HEK293 (cell line): Measurements from ENCODE around the gene SYNJ2.

Source experiments
- CTCF ChIA-PET: fragments of 350-600 bp; formaldehyde crosslinking; extraction: SDS; loops from one replicate; lab custom pipeline; 2021; ENCODE audit warnings: antibody characterized with exemption; lab: Yijun Ruan, JAX
- POLR2A ChIA-PET: fragments of 300-600 bp; formaldehyde crosslinking; extraction: SDS; loops from one replicate; lab custom pipeline; 2020; ENCODE audit warnings: antibody characterized with exemption, inconsistent platforms; lab: Yijun Ruan, JAX
- H3K27ac ChIP-seq: fragments of 200-500 bp; sonication (Bioruptor generic); 2 replicates; pipeline ENCODE4 v1.5.1; 2014; ENCODE audit warnings: low read depth, low read length, control low read depth, inconsistent platforms; ENCODE audit errors: extremely low read depth
- H3K36me3 ChIP-seq, 2 experiments: fragments of 200-500 bp in 1 of 2; sonication (Bioruptor generic) in 1 of 2; 1 replicate in 1 of 2; 2 replicates in 1 of 2; pipeline ENCODE4 v1.5.1; 2014 to 2017; ENCODE audit warnings: inconsistent platforms in 2 of 2, low read length in 2 of 2; ENCODE audit not compliant: control insufficient read depth in 2 of 2, insufficient read depth in 1 of 2
- H3K4me1 ChIP-seq: fragments of 200-500 bp; sonication (Bioruptor generic); 2 replicates; pipeline ENCODE4 v1.5.1; 2014; ENCODE audit warnings: mild to moderate bottlenecking, low read length, inconsistent platforms; ENCODE audit not compliant: control insufficient read depth, insufficient read depth
- H3K4me3 ChIP-seq: 2 replicates; pipeline ENCODE4 v1.5.1; 2011; ENCODE audit warnings: low read depth, mild to moderate bottlenecking, control low read depth, low read length, moderate library complexity
- H3K9me3 ChIP-seq: fragments of 200-500 bp; sonication (Bioruptor generic); 2 replicates; pipeline ENCODE4 v1.5.1; 2014; ENCODE audit warnings: low read depth, low read length, inconsistent platforms; ENCODE audit not compliant: control insufficient read depth, insufficient read depth
- EGR2 ChIP-seq: fragments of 450-650 bp; formaldehyde crosslinking; IDR thresholded peaks from 2 replicates; pipeline ENCODE4 v1.5.1; 2016; ENCODE audit warnings: low read depth, missing biosample characterization, missing genetic modification characterization
- GLIS1 ChIP-seq: fragments of 450-650 bp; formaldehyde crosslinking; IDR thresholded peaks from 2 replicates; pipeline ENCODE4 v1.5.1; 2016; ENCODE audit warnings: missing biosample characterization, missing genetic modification characterization
- GLIS2 ChIP-seq: fragments of 450-650 bp; formaldehyde crosslinking; IDR thresholded peaks from 2 replicates; pipeline ENCODE4 v1.5.1; 2016; ENCODE audit warnings: missing biosample characterization, missing genetic modification characterization
- MYNN ChIP-seq: fragments of 450-650 bp; formaldehyde crosslinking; IDR thresholded peaks from 2 replicates; pipeline ENCODE4 v1.5.1; 2016; ENCODE audit warnings: missing biosample characterization, missing genetic modification characterization, borderline replicate concordance
- PRDM10 ChIP-seq: fragments of 450-650 bp; formaldehyde crosslinking; IDR thresholded peaks from 2 replicates; pipeline ENCODE4 v1.5.1; 2016; ENCODE audit warnings: missing biosample characterization, missing genetic modification characterization
- SCRT2 ChIP-seq: fragments of 450-650 bp; formaldehyde crosslinking; IDR thresholded peaks from 2 replicates; pipeline ENCODE4 v1.5.1; 2016; ENCODE audit warnings: missing biosample characterization, missing genetic modification characterization
- TRIM28 ChIP-seq: IDR thresholded peaks from 2 replicates; pipeline ENCODE4 v1.6.1; 2011; ENCODE audit warnings: low read length, control low read depth, borderline replicate concordance
- ZBTB11 ChIP-seq: fragments of 450-650 bp; formaldehyde crosslinking; conservative IDR thresholded peaks from 2 replicates; pipeline ENCODE4 v1.5.1; 2016; ENCODE audit warnings: low read depth, missing biosample characterization, missing genetic modification characterization
- ZBTB17 ChIP-seq: fragments of 450-650 bp; formaldehyde crosslinking; IDR thresholded peaks from 2 replicates; pipeline ENCODE4 v1.5.1; 2016; ENCODE audit warnings: missing biosample characterization, missing genetic modification characterization
- ZIC2 ChIP-seq: fragments of 450-650 bp; formaldehyde crosslinking; IDR thresholded peaks from 2 replicates; pipeline ENCODE4 v1.5.1; 2016; ENCODE audit warnings: missing biosample characterization, missing genetic modification characterization
- ZNF174 ChIP-seq: fragments of 450-650 bp; formaldehyde crosslinking; IDR thresholded peaks from 2 replicates; pipeline ENCODE4 v1.5.0; 2017; ENCODE audit warnings: missing biosample characterization, mild to moderate bottlenecking, missing genetic modification characterization
- ZNF184 ChIP-seq: fragments of 450-650 bp; IDR thresholded peaks from 2 replicates; pipeline ENCODE4 v1.5.1; 2018; ENCODE audit warnings: missing biosample characterization, mild to moderate bottlenecking, missing genetic modification characterization
- ZNF292 ChIP-seq: fragments of 450-650 bp; formaldehyde crosslinking; IDR thresholded peaks from 2 replicates; pipeline ENCODE4 v1.5.1; 2016; ENCODE audit warnings: low read depth, missing biosample characterization, missing genetic modification characterization, borderline replicate concordance
- ZNF335 ChIP-seq: fragments of 450-650 bp; formaldehyde crosslinking; conservative IDR thresholded peaks from 2 replicates; pipeline ENCODE4 v1.5.1; 2016; ENCODE audit warnings: missing biosample characterization, missing genetic modification characterization
- ZNF394 ChIP-seq: fragments of 450-650 bp; formaldehyde crosslinking; IDR thresholded peaks from 2 replicates; pipeline ENCODE4 v1.5.1; 2016; ENCODE audit warnings: missing biosample characterization, missing genetic modification characterization, mild to moderate bottlenecking, moderate library complexity, borderline replicate concordance
- ZNF548 ChIP-seq: fragments of 450-650 bp; formaldehyde crosslinking; IDR thresholded peaks from 2 replicates; pipeline ENCODE4 v1.5.1; 2016; ENCODE audit warnings: missing biosample characterization, missing genetic modification characterization
- ZNF558 ChIP-seq: fragments of 450-650 bp; formaldehyde crosslinking; IDR thresholded peaks from 2 replicates; pipeline ENCODE4 v1.5.1; 2016; ENCODE audit warnings: missing biosample characterization, missing genetic modification characterization
- ZNF610 ChIP-seq: fragments of 450-650 bp; formaldehyde crosslinking; IDR thresholded peaks from 2 replicates; pipeline ENCODE4 v1.5.1; 2016; ENCODE audit warnings: missing biosample characterization, missing genetic modification characterization, borderline replicate concordance
- ZNF626 ChIP-seq: fragments of 450-650 bp; sonication (Bioruptor Pico); formaldehyde crosslinking; IDR thresholded peaks from 2 replicates; pipeline ENCODE4 v1.5.1; 2018; ENCODE audit warnings: missing biosample characterization, missing genetic modification characterization, inconsistent platforms
- TF ChIP-seq, protein P1 (sequence below): fragments of 450-650 bp; formaldehyde crosslinking; IDR thresholded peaks from 2 replicates; pipeline ENCODE4 v1.5.1; 2017; ENCODE audit warnings: missing biosample characterization, mild to moderate bottlenecking, missing genetic modification characterization, moderate library complexity

Gene SYNJ2

DNA sequence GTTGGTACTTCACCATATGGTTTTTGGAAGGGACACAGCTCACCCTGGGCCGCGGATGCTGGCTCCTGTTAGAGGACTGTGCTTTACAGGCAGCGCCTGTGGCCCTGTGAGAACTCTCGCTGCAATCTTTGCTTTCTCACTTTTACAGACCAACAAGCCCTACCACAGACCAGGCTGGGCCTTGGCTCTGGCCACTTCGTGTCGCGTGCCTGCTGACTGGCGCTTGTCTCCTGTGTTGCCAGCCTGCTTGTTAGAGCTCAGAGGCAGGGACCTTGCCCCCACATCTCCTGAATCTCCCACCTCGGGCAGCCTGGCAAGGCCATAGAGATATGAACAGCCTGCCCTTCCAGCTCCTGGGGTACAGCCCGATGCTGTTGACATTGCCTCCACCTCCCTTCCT lies 56.1 kb downstream of the SYNJ2 start:
- Histone ChIP-seq H3K27ac (no peak overlapping the region), H3K36me3 (peaks cover 0 to 24% of the 10 kb centered on the region in 2 experiments; a peak in 1 of 3 replicates), H3K4me1 (peaks cover 36% of the 10 kb centered on the region), H3K4me3 (no peak overlapping the region), H3K9me3 (no peaks in the 10 kb centered on the region)
- CTCF ChIA-PET = interaction anchor here (0.6 to 2.3 kb wide), 5 partner anchors 11 to 177 kb away, joined by 3 to 14 read pairs (median 4); partner anchors contain the start of gene SYNJ2
- TF ChIP-seq, protein P1, sequence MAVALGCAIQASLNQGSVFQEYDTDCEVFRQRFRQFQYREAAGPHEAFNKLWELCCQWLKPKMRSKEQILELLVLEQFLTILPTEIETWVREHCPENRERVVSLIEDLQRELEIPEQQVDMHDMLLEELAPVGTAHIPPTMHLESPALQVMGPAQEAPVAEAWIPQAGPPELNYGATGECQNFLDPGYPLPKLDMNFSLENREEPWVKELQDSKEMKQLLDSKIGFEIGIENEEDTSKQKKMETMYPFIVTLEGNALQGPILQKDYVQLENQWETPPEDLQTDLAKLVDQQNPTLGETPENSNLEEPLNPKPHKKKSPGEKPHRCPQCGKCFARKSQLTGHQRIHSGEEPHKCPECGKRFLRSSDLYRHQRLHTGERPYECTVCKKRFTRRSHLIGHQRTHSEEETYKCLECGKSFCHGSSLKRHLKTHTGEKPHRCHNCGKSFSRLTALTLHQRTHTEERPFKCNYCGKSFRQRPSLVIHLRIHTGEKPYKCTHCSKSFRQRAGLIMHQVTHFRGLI (tag by site-specific recombination) = peak; percentile 86
- TF ChIP-seq ZNF548 = no peak
- no peak for TF ChIP-seq ZNF292 (tag by site-specific recombination)
- no peak for TF ChIP-seq ZNF558 (tag by site-specific recombination)
- TF ChIP-seq ZNF626 (tag by site-specific recombination) = no peak
- no peak for TF ChIP-seq ZNF394 (tag by site-specific recombination)
- TF ChIP-seq ZNF610 (tag by site-specific recombination) = no peak
- TF ChIP-seq ZNF174 (tag by site-specific recombination) = no peak
- POLR2A ChIA-PET = interaction anchor here (1.4 kb wide), 1 partner anchor 11 kb away, joined by 6 read pairs; no protein-coding TSS in a partner anchor

DNA sequence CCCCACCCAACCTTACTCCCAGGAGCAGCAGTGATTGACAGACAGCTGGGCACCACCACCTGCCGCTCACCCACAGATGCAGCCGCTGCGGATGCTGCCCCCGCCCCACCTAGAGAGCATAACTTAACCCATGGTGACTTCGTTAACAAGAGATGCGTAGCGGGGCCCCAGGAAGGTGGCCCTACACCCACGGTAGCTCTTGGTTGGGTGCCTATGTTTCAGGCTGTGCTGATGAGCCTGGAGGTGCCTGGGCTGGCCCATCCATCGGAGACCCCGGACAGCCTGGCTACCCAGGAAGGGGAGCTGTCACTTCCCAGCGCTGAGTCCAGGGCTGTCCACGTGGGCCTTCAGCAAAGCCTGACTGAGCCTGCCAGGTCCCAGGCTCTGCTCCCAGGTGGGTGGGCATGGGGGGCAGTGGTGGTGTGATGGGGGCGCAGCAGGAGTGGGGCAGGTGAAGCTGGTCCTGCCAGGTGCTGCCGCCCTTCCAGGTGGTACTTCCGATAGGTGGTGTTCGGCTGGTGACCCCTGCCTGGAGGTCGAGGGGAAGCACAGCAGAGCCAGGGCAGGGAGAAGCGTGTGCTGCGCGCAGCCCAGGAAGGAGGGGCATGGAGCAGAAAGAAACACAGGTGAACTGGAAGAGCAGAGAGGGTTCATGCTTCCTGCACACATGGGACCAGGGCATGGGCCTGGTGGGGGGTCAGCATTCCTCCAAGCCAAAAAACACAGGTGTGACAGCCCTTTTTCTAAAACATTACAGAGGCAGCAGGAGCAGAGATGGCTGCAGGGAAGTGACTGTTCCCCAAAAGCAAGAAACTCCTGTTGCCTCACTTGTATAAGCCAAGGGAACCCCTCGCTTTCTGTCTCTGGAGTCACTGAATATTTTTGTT lies 56.9 kb downstream of the SYNJ2 start:
- Histone ChIP-seq H3K4me3 (no peak overlapping the region), H3K27ac (peak overlapping the region; percentile 39; the same call in 1 of the 2 replicates), H3K4me1 (peaks cover 36% of the 10 kb centered on the region), H3K36me3 (peaks cover 0 to 22% of the 10 kb centered on the region in 2 experiments; a peak in 1 of 3 replicates), H3K9me3 (no peaks in the 10 kb centered on the region)
- TF ChIP-seq MYNN (no peak), EGR2 (tag by site-specific recombination) (0 out of 2 replicates have a peak, but pooled peaks have one; percentile 22), ZIC2 (tag by site-specific recombination) (peak; percentile 64; the same call in 1 of the 2 replicates)
- ChIA-PET POLR2A (interaction anchor here (1.2 to 4.2 kb wide), 4 partner anchors 8 to 31 kb away, joined by 3 to 18 read pairs (median 10); no protein-coding TSS in a partner anchor), CTCF (interaction anchor here (0.7 to 2.3 kb wide), 5 partner anchors 10 to 57 kb away, joined by 3 to 14 read pairs (median 4); partner anchors contain the start of gene SYNJ2)

GRCh38 chr6:158039178-158039557 lies 57.5 kb downstream of the SYNJ2 start:
- H3K4me1 ChIP-seq = peaks cover 36% of the 10 kb centered on the region
- CTCF ChIA-PET = interaction anchor here (0.6 to 2.3 kb wide), 3 partner anchors 10 to 686 kb away, joined by 3 to 14 read pairs (median 3); no protein-coding TSS in a partner anchor
- peak overlapping the region; percentile 39; the same call in 1 of the 2 replicates for H3K27ac ChIP-seq
- H3K4me3 ChIP-seq = no peak overlapping the region
- POLR2A ChIA-PET = interaction anchor here (0.6 to 4.2 kb wide), 4 partner anchors 8 to 56 kb away, joined by 3 to 18 read pairs (median 9); no protein-coding TSS in a partner anchor
- peaks cover 0 to 23% of the 10 kb centered on the region in 2 experiments; a peak in 1 of 3 replicates for H3K36me3 ChIP-seq
- 0 out of 2 replicates have a peak, but pooled peaks have one; percentile 10 for TF ChIP-seq ZNF184
- peak; percentile 78 for TF ChIP-seq GLIS1 (tag by site-specific recombination)
- TF ChIP-seq GLIS2 (tag by site-specific recombination) = peak; percentile 12; the same call in 1 of the 2 replicates
- no peak for TF ChIP-seq ZBTB11 (tag by site-specific recombination)
- TF ChIP-seq ZNF394 (tag by site-specific recombination) = no peak
- peak; percentile 79 for TF ChIP-seq SCRT2
- peak; percentile 20; the same call in 1 of the 2 replicates for TF ChIP-seq TRIM28
- TF ChIP-seq PRDM10 = peak; percentile 51; the same call in 1 of the 2 replicates
- TF ChIP-seq ZBTB17 = peak; percentile 53
- TF ChIP-seq ZNF335 (tag by site-specific recombination) = peak; percentile 28; the same call in 1 of the 2 replicates
- H3K9me3 ChIP-seq = no peaks in the 10 kb centered on the region
